Stimulated activated CD8-positive, alpha-beta memory T cell treated with anti-CD3 and anti-CD28 coated beads, Interleukin-4, amount 100 ng/mL, for 48 hours (primary cell): Measurements from ENCODE around the gene ITGAV.

Experiments
- DNase-seq: peaks from one replicate; pipeline ENCODE4 v3.0.0-alpha.2; 2020

ITGAV gene

GRCh38 chr2:186614373-186614772 lies 24.5 kb downstream of the ITGAV start:
- no peak for DNase-seq

GRCh38 chr2:186617148-186617547 lies 27.3 kb downstream of the ITGAV start:
- no peak for DNase-seq

- DNase-seq, result no peak
These were observed 27.9 kb downstream of the ITGAV start for GRCh38 chr2:186617771-186618170.

- DNase-seq, result no peak
These were observed 28.8 kb downstream of the ITGAV start for GRCh38 chr2:186618696-186619095.

- DNase-seq, result no peak
These were observed 33.2 kb downstream of the ITGAV start for GRCh38 chr2:186623084-186623483.

- DNase-seq, result no peak
These were observed 34.4 kb downstream of the ITGAV start for GRCh38 chr2:186624276-186624675.

GRCh38 chr2:186629250-186629996 lies 39.6 kb downstream of the ITGAV start:
- no peak for DNase-seq

- DNase-seq, result no peak
These were observed 42.6 kb downstream of the ITGAV start for GRCh38 chr2:186632417-186632816.

- DNase-seq, result no peak
These were observed 44.8 kb downstream of the ITGAV start for GRCh38 chr2:186634701-186635100.

- DNase-seq, result no peak
These were observed 47.1 kb downstream of the ITGAV start for GRCh38 chr2:186636800-186637496.

- no peak for DNase-seq
These were observed 47.6 kb downstream of the ITGAV start for GRCh38 chr2:186637497-186637800.

GRCh38 chr2:186639939-186640338 lies 50.1 kb downstream of the ITGAV start:
- DNase-seq, result no peak

GRCh38 chr2:186641132-186641806 lies 51.4 kb downstream of the ITGAV start:
- no peak for DNase-seq

- no peak for DNase-seq
These were observed 52.0 kb downstream of the ITGAV start for GRCh38 chr2:186641807-186642321.

- no peak for DNase-seq
These were observed 54.9 kb downstream of the ITGAV start for GRCh38 chr2:186644791-186645190.

GRCh38 chr2:186645999-186646398 lies 56.1 kb downstream of the ITGAV start:
- DNase-seq, result no peak

GRCh38 chr2:186648130-186648529 lies 58.3 kb downstream of the ITGAV start:
- no peak for DNase-seq

- DNase-seq, result no peak
These were observed 63.7 kb downstream of the ITGAV start for GRCh38 chr2:186653511-186653910.

GRCh38 chr2:186659383-186659782 lies 69.5 kb downstream of the ITGAV start:
- no peak for DNase-seq

GRCh38 chr2:186664385-186665043 lies 74.7 kb downstream of the ITGAV start:
- DNase-seq, result no peak

GRCh38 chr2:186669146-186669545 lies 79.3 kb downstream of the ITGAV start:
- DNase-seq, result no peak

- no peak for DNase-seq
These were observed 81.0 kb downstream of the ITGAV start for GRCh38 chr2:186670831-186671230.

GRCh38 chr2:186675380-186675779 lies 85.5 kb downstream of the ITGAV start:
- DNase-seq, result no peak
